ENCODE measurements around the gene PPFIA3.

DNA sequence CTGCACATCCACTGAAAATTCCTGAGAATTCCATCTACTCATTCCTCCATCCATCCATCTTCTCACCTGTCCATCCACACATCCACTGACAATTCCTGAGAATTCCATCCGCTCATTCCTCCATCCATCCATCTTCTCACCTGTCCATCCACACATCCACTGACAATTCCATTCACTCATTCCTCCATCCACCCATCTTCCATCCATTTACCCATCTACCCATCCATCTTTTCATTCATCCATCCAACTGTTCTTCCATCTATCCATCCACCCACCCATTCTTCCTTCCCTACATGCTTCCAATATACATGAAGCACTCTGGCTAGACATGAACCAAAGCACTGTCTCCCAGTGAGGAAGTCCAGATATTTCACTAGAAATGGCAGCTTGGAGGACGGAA, 53.9 kb downstream of the PPFIA3 start:
- TF ChIP-seq, protein P1, sequence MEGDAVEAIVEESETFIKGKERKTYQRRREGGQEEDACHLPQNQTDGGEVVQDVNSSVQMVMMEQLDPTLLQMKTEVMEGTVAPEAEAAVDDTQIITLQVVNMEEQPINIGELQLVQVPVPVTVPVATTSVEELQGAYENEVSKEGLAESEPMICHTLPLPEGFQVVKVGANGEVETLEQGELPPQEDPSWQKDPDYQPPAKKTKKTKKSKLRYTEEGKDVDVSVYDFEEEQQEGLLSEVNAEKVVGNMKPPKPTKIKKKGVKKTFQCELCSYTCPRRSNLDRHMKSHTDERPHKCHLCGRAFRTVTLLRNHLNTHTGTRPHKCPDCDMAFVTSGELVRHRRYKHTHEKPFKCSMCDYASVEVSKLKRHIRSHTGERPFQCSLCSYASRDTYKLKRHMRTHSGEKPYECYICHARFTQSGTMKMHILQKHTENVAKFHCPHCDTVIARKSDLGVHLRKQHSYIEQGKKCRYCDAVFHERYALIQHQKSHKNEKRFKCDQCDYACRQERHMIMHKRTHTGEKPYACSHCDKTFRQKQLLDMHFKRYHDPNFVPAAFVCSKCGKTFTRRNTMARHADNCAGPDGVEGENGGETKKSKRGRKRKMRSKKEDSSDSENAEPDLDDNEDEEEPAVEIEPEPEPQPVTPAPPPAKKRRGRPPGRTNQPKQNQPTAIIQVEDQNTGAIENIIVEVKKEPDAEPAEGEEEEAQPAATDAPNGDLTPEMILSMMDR (conservative IDR thresholded peaks at IDR 0.05; ENCODE audit: low read depth in 2 of 2), result no peak
- no peak for TF ChIP-seq EZH2phosphoT487 (IDR thresholded peaks at IDR 0.05; ENCODE audit: unreplicated experiment)
- TF ChIP-seq, protein P2, sequence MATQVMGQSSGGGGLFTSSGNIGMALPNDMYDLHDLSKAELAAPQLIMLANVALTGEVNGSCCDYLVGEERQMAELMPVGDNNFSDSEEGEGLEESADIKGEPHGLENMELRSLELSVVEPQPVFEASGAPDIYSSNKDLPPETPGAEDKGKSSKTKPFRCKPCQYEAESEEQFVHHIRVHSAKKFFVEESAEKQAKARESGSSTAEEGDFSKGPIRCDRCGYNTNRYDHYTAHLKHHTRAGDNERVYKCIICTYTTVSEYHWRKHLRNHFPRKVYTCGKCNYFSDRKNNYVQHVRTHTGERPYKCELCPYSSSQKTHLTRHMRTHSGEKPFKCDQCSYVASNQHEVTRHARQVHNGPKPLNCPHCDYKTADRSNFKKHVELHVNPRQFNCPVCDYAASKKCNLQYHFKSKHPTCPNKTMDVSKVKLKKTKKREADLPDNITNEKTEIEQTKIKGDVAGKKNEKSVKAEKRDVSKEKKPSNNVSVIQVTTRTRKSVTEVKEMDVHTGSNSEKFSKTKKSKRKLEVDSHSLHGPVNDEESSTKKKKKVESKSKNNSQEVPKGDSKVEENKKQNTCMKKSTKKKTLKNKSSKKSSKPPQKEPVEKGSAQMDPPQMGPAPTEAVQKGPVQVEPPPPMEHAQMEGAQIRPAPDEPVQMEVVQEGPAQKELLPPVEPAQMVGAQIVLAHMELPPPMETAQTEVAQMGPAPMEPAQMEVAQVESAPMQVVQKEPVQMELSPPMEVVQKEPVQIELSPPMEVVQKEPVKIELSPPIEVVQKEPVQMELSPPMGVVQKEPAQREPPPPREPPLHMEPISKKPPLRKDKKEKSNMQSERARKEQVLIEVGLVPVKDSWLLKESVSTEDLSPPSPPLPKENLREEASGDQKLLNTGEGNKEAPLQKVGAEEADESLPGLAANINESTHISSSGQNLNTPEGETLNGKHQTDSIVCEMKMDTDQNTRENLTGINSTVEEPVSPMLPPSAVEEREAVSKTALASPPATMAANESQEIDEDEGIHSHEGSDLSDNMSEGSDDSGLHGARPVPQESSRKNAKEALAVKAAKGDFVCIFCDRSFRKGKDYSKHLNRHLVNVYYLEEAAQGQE (IDR thresholded peaks at IDR 0.05; ENCODE audit: unreplicated experiment), result no peak
- no peak for TF ChIP-seq POLR2AphosphoS5 (IDR thresholded peaks at IDR 0.05; ENCODE audit: low read depth)
- no peak for TF ChIP-seq EZH2 (IDR thresholded peaks at IDR 0.05; ENCODE audit: low read depth, unreplicated experiment)
- no peak for TF ChIP-seq NANOG (IDR thresholded peaks at IDR 0.05; ENCODE audit: borderline replicate concordance)
- TF ChIP-seq ZNF114 (CRISPR knock-in tag; IDR thresholded peaks at IDR 0.05), result no peak
- TF ChIP-seq, protein P3, sequence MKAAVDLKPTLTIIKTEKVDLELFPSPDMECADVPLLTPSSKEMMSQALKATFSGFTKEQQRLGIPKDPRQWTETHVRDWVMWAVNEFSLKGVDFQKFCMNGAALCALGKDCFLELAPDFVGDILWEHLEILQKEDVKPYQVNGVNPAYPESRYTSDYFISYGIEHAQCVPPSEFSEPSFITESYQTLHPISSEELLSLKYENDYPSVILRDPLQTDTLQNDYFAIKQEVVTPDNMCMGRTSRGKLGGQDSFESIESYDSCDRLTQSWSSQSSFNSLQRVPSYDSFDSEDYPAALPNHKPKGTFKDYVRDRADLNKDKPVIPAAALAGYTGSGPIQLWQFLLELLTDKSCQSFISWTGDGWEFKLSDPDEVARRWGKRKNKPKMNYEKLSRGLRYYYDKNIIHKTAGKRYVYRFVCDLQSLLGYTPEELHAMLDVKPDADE (IDR thresholded peaks at IDR 0.05), result no peak
- no peak for TF ChIP-seq CREB1 (CRISPR knock-in tag; IDR thresholded peaks at IDR 0.05; ENCODE audit: low read depth)
- TF ChIP-seq STAT1 (IDR thresholded peaks at IDR 0.05; ENCODE audit: unreplicated experiment), result no peak
- no peak for TF ChIP-seq ZNF331 (CRISPR knock-in tag; IDR thresholded peaks at IDR 0.05; ENCODE audit: low read depth)
